Measurements from ENCODE around the gene ARHGAP12.
"Not testable (repeated sequence)": the region's sequence is repeated elsewhere in the genome, so short reads cannot be mapped to it uniquely, and the experiment has no call there.

The ARHGAP12 gene

GRCh38 chr10:31928549-31929260 lies at the start of gene ARHGAP12:
Gene ARHGAP12 (minus strand): TSS chr10:31928831. CDS start chr10:31908855, 19,976 bp downstream.
- peak; percentile 84 for DNase-seq

GRCh38 chr10:31978156-31978483 lies 49.5 kb upstream of the ARHGAP12 start:
- DNase-seq = no peak

- no peak for DNase-seq
These were observed 49.0 kb upstream of the ARHGAP12 start for GRCh38 chr10:31977440-31978155.

- no peak for DNase-seq
These were observed 46.6 kb upstream of the ARHGAP12 start for GRCh38 chr10:31975157-31975765.

GRCh38 chr10:31974434-31975124 lies 45.9 kb upstream of the ARHGAP12 start:
- DNase-seq = no peak

GRCh38 chr10:31972519-31973041 lies 43.9 kb upstream of the ARHGAP12 start:
- DNase-seq = no peak

GRCh38 chr10:31969847-31970246 lies 41.2 kb upstream of the ARHGAP12 start:
- DNase-seq = not testable (repeated sequence)

GRCh38 chr10:31963589-31963980 lies 35.0 kb upstream of the ARHGAP12 start:
- DNase-seq = no peak

- no peak for DNase-seq
These were observed 34.4 kb upstream of the ARHGAP12 start for GRCh38 chr10:31962826-31963588.

GRCh38 chr10:31961277-31962074 lies 32.8 kb upstream of the ARHGAP12 start:
- no peak for DNase-seq

- DNase-seq = no peak
These were observed 31.0 kb upstream of the ARHGAP12 start for GRCh38 chr10:31959461-31960173.

GRCh38 chr10:31958856-31959255 lies 30.2 kb upstream of the ARHGAP12 start:
- no peak for DNase-seq

GRCh38 chr10:31956200-31956946 lies 27.7 kb upstream of the ARHGAP12 start:
- DNase-seq = no peak

GRCh38 chr10:31954410-31955191 lies 26.0 kb upstream of the ARHGAP12 start:
- no peak for DNase-seq

- no peak for DNase-seq
These were observed 24.8 kb upstream of the ARHGAP12 start for GRCh38 chr10:31953480-31953879.

GRCh38 chr10:31953080-31953479 lies 24.4 kb upstream of the ARHGAP12 start:
- DNase-seq = no peak

- no peak for DNase-seq
These were observed 23.4 kb upstream of the ARHGAP12 start for GRCh38 chr10:31952066-31952465.

- no peak for DNase-seq
These were observed 20.6 kb upstream of the ARHGAP12 start for GRCh38 chr10:31949266-31949665.

- DNase-seq = no peak
These were observed 19.4 kb upstream of the ARHGAP12 start for GRCh38 chr10:31948021-31948420.
